ENCODE measurements around the gene SYVN1. TPM values are rescaled to one million over a fixed set of nuclear protein-coding genes. Genes with fewer than 3 reads are reported as not detected.
A peak's percentile ranks its signal among the peaks of the same experiment; 100 is the strongest.

Gene SYVN1
- total and polyA plus RNA-seq, 10 of the 15 experiments (the other 5 are each of a cell fraction or from before 2014, with no cell fraction given): 0.79 to 63.6 (median 20.1) TPM

GRCh38 chr11:65117206-65118096, 16.9 kb downstream of the SYVN1 start, which contains the start of gene ZNHIT2 (continued):
- TF ChIP-seq, protein P1, sequence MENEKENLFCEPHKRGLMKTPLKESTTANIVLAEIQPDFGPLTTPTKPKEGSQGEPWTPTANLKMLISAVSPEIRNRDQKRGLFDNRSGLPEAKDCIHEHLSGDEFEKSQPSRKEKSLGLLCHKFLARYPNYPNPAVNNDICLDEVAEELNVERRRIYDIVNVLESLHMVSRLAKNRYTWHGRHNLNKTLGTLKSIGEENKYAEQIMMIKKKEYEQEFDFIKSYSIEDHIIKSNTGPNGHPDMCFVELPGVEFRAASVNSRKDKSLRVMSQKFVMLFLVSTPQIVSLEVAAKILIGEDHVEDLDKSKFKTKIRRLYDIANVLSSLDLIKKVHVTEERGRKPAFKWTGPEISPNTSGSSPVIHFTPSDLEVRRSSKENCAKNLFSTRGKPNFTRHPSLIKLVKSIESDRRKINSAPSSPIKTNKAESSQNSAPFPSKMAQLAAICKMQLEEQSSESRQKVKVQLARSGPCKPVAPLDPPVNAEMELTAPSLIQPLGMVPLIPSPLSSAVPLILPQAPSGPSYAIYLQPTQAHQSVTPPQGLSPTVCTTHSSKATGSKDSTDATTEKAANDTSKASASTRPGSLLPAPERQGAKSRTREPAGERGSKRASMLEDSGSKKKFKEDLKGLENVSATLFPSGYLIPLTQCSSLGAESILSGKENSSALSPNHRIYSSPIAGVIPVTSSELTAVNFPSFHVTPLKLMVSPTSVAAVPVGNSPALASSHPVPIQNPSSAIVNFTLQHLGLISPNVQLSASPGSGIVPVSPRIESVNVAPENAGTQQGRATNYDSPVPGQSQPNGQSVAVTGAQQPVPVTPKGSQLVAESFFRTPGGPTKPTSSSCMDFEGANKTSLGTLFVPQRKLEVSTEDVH (IDR thresholded peaks at IDR 0.05; ENCODE audit: low read depth, partially characterized antibody): peak; percentile 91
- TF ChIP-seq NR2C1 (IDR thresholded peaks at IDR 0.05): peak; percentile 98
- TF ChIP-seq ZNF217 (IDR thresholded peaks at IDR 0.05): no peak
- peak; percentile 95 for TF ChIP-seq POLR2A (IDR thresholded peaks at IDR 0.05; ENCODE audit: low read depth, low read length)
- no peak; the same call in 1 of the 2 replicates for TF ChIP-seq ZNF384 (IDR thresholded peaks at IDR 0.05; ENCODE audit: borderline replicate concordance, low read depth, low read length)
- peak; percentile 59 for TF ChIP-seq GATAD2B (conservative IDR thresholded peaks at IDR 0.05; ENCODE audit: low read depth)
- no peak for TF ChIP-seq JUND (IDR thresholded peaks at IDR 0.05; ENCODE audit: low read depth, low read length)
- peak; percentile 34; the same call in 1 of the 2 replicates for TF ChIP-seq BACH1 (IDR thresholded peaks at IDR 0.05; ENCODE audit: borderline replicate concordance)
- TF ChIP-seq BHLHE40 (IDR thresholded peaks at IDR 0.05; ENCODE audit: borderline replicate concordance in 1 of 2, low read depth in 2 of 2, low read length in 1 of 2): peak in 1 of 2 experiments; percentile 42; a peak in 1 of 4 replicates
- peak; percentile 12 for TF ChIP-seq RELA (IDR thresholded peaks at IDR 0.05; ENCODE audit: borderline replicate concordance, partially characterized antibody)
- peak; percentile 38; the same call in 1 of the 2 replicates for TF ChIP-seq CHD2 (IDR thresholded peaks at IDR 0.05; ENCODE audit: borderline replicate concordance, low read depth, low read length)
- TF ChIP-seq SREBF1 (IDR thresholded peaks at IDR 0.05; ENCODE audit: low read length): peak; percentile 87
- no peak for TF ChIP-seq IRF5 (IDR thresholded peaks at IDR 0.05; ENCODE audit: borderline replicate concordance)
- no peak for TF ChIP-seq NR2F1 (conservative IDR thresholded peaks at IDR 0.05)
- TF ChIP-seq BCL3 (IDR thresholded peaks at IDR 0.05; ENCODE audit: borderline replicate concordance, insufficient read depth, low read depth, low read length, poor library complexity, severe bottlenecking): peak; percentile 87
- no peak for TF ChIP-seq NFYA (IDR thresholded peaks at IDR 0.05; ENCODE audit: borderline replicate concordance, low read depth, low read length)
- no peak for TF ChIP-seq EED (IDR thresholded peaks at IDR 0.05; ENCODE audit: low read depth)
- peak; percentile 35 for TF ChIP-seq SKIL (IDR thresholded peaks at IDR 0.05; ENCODE audit: low read depth, poor library complexity, severe bottlenecking)
- no peak for TF ChIP-seq ESRRA (IDR thresholded peaks at IDR 0.05; ENCODE audit: low read length)
- TF ChIP-seq ZNF24 (IDR thresholded peaks at IDR 0.05): no peak
- no peak for TF ChIP-seq ZNF274 (IDR thresholded peaks at IDR 0.05; ENCODE audit: insufficient read depth, insufficient read length)
- peak; percentile 82 for TF ChIP-seq NBN (IDR thresholded peaks at IDR 0.05)
- peak; percentile 17; the same call in 1 of the 2 replicates for TF ChIP-seq ZSCAN29 (IDR thresholded peaks at IDR 0.05)
